Epidermal melanocyte (primary cell): ENCODE results near the gene TMEM242.
"Not testable (repeated sequence)": the region's sequence is repeated elsewhere in the genome, so short reads cannot be mapped to it uniquely, and the experiment has no call there.

Source experiments
- DNase-seq: peaks from one replicate; pipeline ENCODE4 v3.0.0; 2011; ENCODE audit warnings: low spot score; ENCODE audit not compliant: insufficient read length

The TMEM242 gene

GRCh38 chr6:157323255-157323965 lies at the start of gene TMEM242:
TSS of gene TMEM242 (minus strand) at chr6:157323519. CDS start at chr6:157323499, 20 bp downstream.
- DNase-seq, result peak; percentile 81

- DNase-seq, result no peak
These were observed 49.4 kb upstream of the TMEM242 start for GRCh38 chr6:157372501-157373280.

- no peak for DNase-seq
These were observed 47.4 kb upstream of the TMEM242 start for GRCh38 chr6:157370755-157371154.

GRCh38 chr6:157368359-157369049 lies 45.2 kb upstream of the TMEM242 start:
- no peak for DNase-seq

GRCh38 chr6:157366648-157367047 lies 43.3 kb upstream of the TMEM242 start:
- DNase-seq, result no peak

- no peak for DNase-seq
These were observed 41.4 kb upstream of the TMEM242 start for GRCh38 chr6:157364705-157365104.

GRCh38 chr6:157361886-157362285 lies 38.6 kb upstream of the TMEM242 start:
- DNase-seq, result no peak

- no peak for DNase-seq
These were observed 35.0 kb upstream of the TMEM242 start for GRCh38 chr6:157358287-157358686.

- DNase-seq, result no peak
These were observed 23.1 kb upstream of the TMEM242 start for GRCh38 chr6:157346373-157346772.

GRCh38 chr6:157343732-157344131 lies 20.4 kb upstream of the TMEM242 start:
- no peak for DNase-seq

- DNase-seq, result no peak
These were observed 16.1 kb upstream of the TMEM242 start for GRCh38 chr6:157339432-157339831.

- DNase-seq, result peak; percentile 22
These were observed 14.4 kb upstream of the TMEM242 start for GRCh38 chr6:157337751-157338150.

- not testable (repeated sequence) for DNase-seq
These were observed 14.0 kb upstream of the TMEM242 start for GRCh38 chr6:157337276-157337675.

- no peak for DNase-seq
These were observed 12.5 kb upstream of the TMEM242 start for GRCh38 chr6:157335829-157336228.

GRCh38 chr6:157333956-157334355 lies 10.6 kb upstream of the TMEM242 start:
- no peak for DNase-seq

GRCh38 chr6:157333537-157333936 lies 10.2 kb upstream of the TMEM242 start:
- no peak for DNase-seq

- DNase-seq, result no peak
These were observed 9.5 kb upstream of the TMEM242 start for GRCh38 chr6:157332813-157333212.

GRCh38 chr6:157330831-157331230 lies 7.5 kb upstream of the TMEM242 start:
- no peak for DNase-seq

- no peak for DNase-seq
These were observed 6.5 kb upstream of the TMEM242 start for GRCh38 chr6:157329829-157330228.

- DNase-seq, result no peak
These were observed 4.9 kb upstream of the TMEM242 start for GRCh38 chr6:157328108-157328692.

GRCh38 chr6:157326979-157327378 lies 3.7 kb upstream of the TMEM242 start:
- DNase-seq, result no peak
